ENCODE results near the gene EML4. TPM values are rescaled to one million over a fixed set of nuclear protein-coding genes. Genes with fewer than 3 reads are reported as not detected.

EML4 gene
- total RNA-seq, 2 experiments from 2014 or later, result 72.1 to 74.1 TPM

- POLR2A ChIA-PET, result interaction anchor here (0.7 kb wide), 1 partner anchor 119 kb away, joined by 3 read pairs; no protein-coding TSS in a partner anchor
- no peak overlapping the region for H3K4me3 Mint-ChIP-seq
- no peaks in the 10 kb centered on the region for H3K27me3 Mint-ChIP-seq
- intact Hi-C loops (cut with DNase I, micrococcal nuclease), result no loop called here
- CTCF ChIA-PET, result interaction anchor here (1.1 to 1.6 kb wide), 4 partner anchors 8 to 422 kb away, joined by 3 to 5 read pairs (median 3); no protein-coding TSS in a partner anchor
- no peak for DNase-seq
- H3K27ac Mint-ChIP-seq, result no peak overlapping the region
- no peaks in the 10 kb centered on the region for H3K9me3 Mint-ChIP-seq (ENCODE audit: low read depth)
- H3K4me1 Mint-ChIP-seq, result peaks cover 40% of the 10 kb centered on the region
- no peak for ATAC-seq
- H3K36me3 Mint-ChIP-seq (ENCODE audit: low read depth), result peaks cover 50% of the 10 kb centered on the region
Observed at GRCh38 chr2:42290005-42290404, 120.9 kb downstream of the EML4 start.

- ChIA-PET POLR2A (no interaction called here), CTCF (no interaction called here)
- Mint-ChIP-seq H3K27ac (peak overlapping the region; percentile 58), H3K9me3 (ENCODE audit: low read depth) (no peaks in the 10 kb centered on the region), H3K27me3 (no peaks in the 10 kb centered on the region), H3K4me1 (peaks cover 51% of the 10 kb centered on the region), H3K36me3 (ENCODE audit: low read depth) (peaks cover 63% of the 10 kb centered on the region), H3K4me3 (no peak overlapping the region)
- DNase-seq (no peak), ATAC-seq (no peak)
- intact Hi-C loops (cut with DNase I, micrococcal nuclease), result no loop called here
Observed at GRCh38 chr2:42293019-42293418, 123.9 kb downstream of the EML4 start.

- ATAC-seq, result no peak
- peaks cover 54% of the 10 kb centered on the region for H3K4me1 Mint-ChIP-seq
Observed at GRCh38 chr2:42296226-42296625, 127.1 kb downstream of the EML4 start.

GRCh38 chr2:42297322-42297936 lies 128.3 kb downstream of the EML4 start:
- intact Hi-C loops (cut with DNase I, micrococcal nuclease), result no loop called here
- H3K27ac Mint-ChIP-seq, result peak overlapping the region; percentile 65
- peaks cover 50% of the 10 kb centered on the region for H3K4me1 Mint-ChIP-seq
- H3K4me3 Mint-ChIP-seq, result no peak overlapping the region
- CTCF ChIA-PET, result no interaction called here
- POLR2A ChIA-PET, result no interaction called here
- ATAC-seq (peak; percentile 57), DNase-seq (no peak)
- no peaks in the 10 kb centered on the region for H3K27me3 Mint-ChIP-seq
- no peaks in the 10 kb centered on the region for H3K9me3 Mint-ChIP-seq (ENCODE audit: low read depth)
- H3K36me3 Mint-ChIP-seq (ENCODE audit: low read depth), result peaks cover 52% of the 10 kb centered on the region

More at GRCh38 chr2:42296226-42296625, 127.1 kb downstream of the EML4 start:
- Mint-ChIP-seq H3K9me3 (ENCODE audit: low read depth) (no peaks in the 10 kb centered on the region), H3K36me3 (ENCODE audit: low read depth) (peaks cover 61% of the 10 kb centered on the region), H3K27me3 (no peaks in the 10 kb centered on the region), H3K4me3 (no peak overlapping the region), H3K27ac (peak overlapping the region; percentile 52)
- no peak for DNase-seq
- POLR2A ChIA-PET, result no interaction called here
- intact Hi-C loops (cut with DNase I, micrococcal nuclease), result no loop called here
- CTCF ChIA-PET, result interaction anchor here (0.6 to 1.3 kb wide), 6 partner anchors 8 to 426 kb away, joined by 3 to 5 read pairs (median 4); no protein-coding TSS in a partner anchor

GRCh38 chr2:42298132-42298531 lies 129.0 kb downstream of the EML4 start:
- DNase-seq (no peak), ATAC-seq (no peak)
- no peaks in the 10 kb centered on the region for H3K9me3 Mint-ChIP-seq (ENCODE audit: low read depth)
- H3K4me1 Mint-ChIP-seq, result peaks cover 47% of the 10 kb centered on the region
- ChIA-PET CTCF (no interaction called here), POLR2A (interaction anchor here (0.6 kb wide), 1 partner anchor 66 kb away, joined by 3 read pairs; no protein-coding TSS in a partner anchor)
- no peak overlapping the region for H3K4me3 Mint-ChIP-seq
- intact Hi-C loops (cut with DNase I, micrococcal nuclease), result no loop called here
- H3K27ac Mint-ChIP-seq, result peak overlapping the region; percentile 55
- no peaks in the 10 kb centered on the region for H3K27me3 Mint-ChIP-seq
- peaks cover 46% of the 10 kb centered on the region for H3K36me3 Mint-ChIP-seq (ENCODE audit: low read depth)

GRCh38 chr2:42298996-42299754 lies 130.0 kb downstream of the EML4 start:
- ATAC-seq, result peak; percentile 59

GRCh38 chr2:42300527-42300926 lies 131.4 kb downstream of the EML4 start:
- intact Hi-C loops (cut with DNase I, micrococcal nuclease), result no loop called here
- Mint-ChIP-seq H3K36me3 (ENCODE audit: low read depth) (peaks cover 40% of the 10 kb centered on the region), H3K9me3 (ENCODE audit: low read depth) (no peaks in the 10 kb centered on the region), H3K27ac (no peak overlapping the region), H3K27me3 (no peaks in the 10 kb centered on the region), H3K4me3 (no peak overlapping the region), H3K4me1 (peaks cover 44% of the 10 kb centered on the region)
- CTCF ChIA-PET, result interaction anchor here (1.7 kb wide), 1 partner anchor 28 kb away, joined by 4 read pairs; no protein-coding TSS in a partner anchor
- no peak for ATAC-seq
- DNase-seq, result no peak
- POLR2A ChIA-PET, result no interaction called here

More at GRCh38 chr2:42298996-42299754, 130.0 kb downstream of the EML4 start:
- H3K36me3 Mint-ChIP-seq (ENCODE audit: low read depth), result peaks cover 49% of the 10 kb centered on the region
- intact Hi-C loops (cut with DNase I, micrococcal nuclease), result no loop called here
- no peaks in the 10 kb centered on the region for H3K27me3 Mint-ChIP-seq
- ChIA-PET POLR2A (no interaction called here), CTCF (interaction anchor here (0.6 to 1.7 kb wide), 5 partner anchors 30 to 1133 kb away, joined by 3 to 4 read pairs (median 3); no protein-coding TSS in a partner anchor)
- H3K4me1 Mint-ChIP-seq, result peaks cover 46% of the 10 kb centered on the region
- H3K4me3 Mint-ChIP-seq, result no peak overlapping the region
- no peak for DNase-seq
- peak overlapping the region; percentile 53 for H3K27ac Mint-ChIP-seq
- H3K9me3 Mint-ChIP-seq (ENCODE audit: low read depth), result no peaks in the 10 kb centered on the region

- Mint-ChIP-seq H3K27ac (no peak overlapping the region), H3K27me3 (no peaks in the 10 kb centered on the region), H3K9me3 (ENCODE audit: low read depth) (no peaks in the 10 kb centered on the region), H3K36me3 (ENCODE audit: low read depth) (peaks cover 30% of the 10 kb centered on the region), H3K4me3 (no peak overlapping the region), H3K4me1 (peaks cover 26% of the 10 kb centered on the region)
- ChIA-PET CTCF (interaction anchor here (1.7 kb wide), 1 partner anchor 11 kb away, joined by 8 read pairs; no protein-coding TSS in a partner anchor), POLR2A (no interaction called here)
- intact Hi-C loops (cut with DNase I, micrococcal nuclease), result no loop called here
- no peak for DNase-seq
- ATAC-seq, result no peak
Observed at GRCh38 chr2:42303252-42303651, 134.1 kb downstream of the EML4 start.

GRCh38 chr2:42304059-42304713 lies 135.0 kb downstream of the EML4 start:
- Mint-ChIP-seq H3K36me3 (ENCODE audit: low read depth) (peaks cover 24% of the 10 kb centered on the region), H3K9me3 (ENCODE audit: low read depth) (no peaks in the 10 kb centered on the region), H3K27ac (no peak overlapping the region), H3K4me3 (no peak overlapping the region), H3K27me3 (no peaks in the 10 kb centered on the region), H3K4me1 (peaks cover 18% of the 10 kb centered on the region)
- ATAC-seq (no peak), DNase-seq (no peak)
- intact Hi-C loops (cut with DNase I, micrococcal nuclease), result no loop called here
- ChIA-PET CTCF (interaction anchor here (1.1 to 1.7 kb wide), 2 partner anchors 10 to 24 kb away, joined by 3 to 8 read pairs; no protein-coding TSS in a partner anchor), POLR2A (no interaction called here)

- POLR2A ChIA-PET, result no interaction called here
- intact Hi-C loops (cut with DNase I, micrococcal nuclease), result no loop called here
- no peak for DNase-seq
- no peak for ATAC-seq
- peaks cover 11% of the 10 kb centered on the region for H3K4me1 Mint-ChIP-seq
- CTCF ChIA-PET, result no interaction called here
- no peak overlapping the region for H3K27ac Mint-ChIP-seq
- H3K4me3 Mint-ChIP-seq, result no peak overlapping the region
- peaks cover 24% of the 10 kb centered on the region for H3K36me3 Mint-ChIP-seq (ENCODE audit: low read depth)
- H3K27me3 Mint-ChIP-seq, result no peaks in the 10 kb centered on the region
- H3K9me3 Mint-ChIP-seq (ENCODE audit: low read depth), result no peaks in the 10 kb centered on the region
Observed at GRCh38 chr2:42307180-42307579, 138.0 kb downstream of the EML4 start.

- no peak overlapping the region for H3K4me3 Mint-ChIP-seq
- no peak for ATAC-seq
- no peaks in the 10 kb centered on the region for H3K27me3 Mint-ChIP-seq
- ChIA-PET POLR2A (no interaction called here), CTCF (no interaction called here)
- intact Hi-C loops (cut with DNase I, micrococcal nuclease), result no loop called here
- H3K36me3 Mint-ChIP-seq (ENCODE audit: low read depth), result peaks cover 17% of the 10 kb centered on the region
- no peak overlapping the region for H3K27ac Mint-ChIP-seq
- H3K9me3 Mint-ChIP-seq (ENCODE audit: low read depth), result no peaks in the 10 kb centered on the region
- no peak for DNase-seq
- peaks cover 9% of the 10 kb centered on the region for H3K4me1 Mint-ChIP-seq
Observed at GRCh38 chr2:42309366-42309765, 140.2 kb downstream of the EML4 start.
